Fibroblast of pulmonary artery (primary cell): ENCODE data around the gene EMC9.

ENCODE experiments used
- DNase-seq: peaks from one replicate; pipeline ENCODE4 v3.0.0-alpha.2; 2010; ENCODE audit warnings: low read depth
- H3K4me3 ChIP-seq: replicated peaks from 2 replicates; pipeline ENCODE4 v1.5.1; 2011; ENCODE audit warnings: low read depth, mild to moderate bottlenecking, control low read depth, low read length, moderate library complexity
- TF ChIP-seq, protein P1 (sequence below): IDR thresholded peaks from 2 replicates; pipeline ENCODE4 v1.5.1; 2011; ENCODE audit warnings: mild to moderate bottlenecking, control low read depth, low read length, inconsistent platforms; ENCODE audit errors: missing control alignments

Gene EMC9

DNA sequence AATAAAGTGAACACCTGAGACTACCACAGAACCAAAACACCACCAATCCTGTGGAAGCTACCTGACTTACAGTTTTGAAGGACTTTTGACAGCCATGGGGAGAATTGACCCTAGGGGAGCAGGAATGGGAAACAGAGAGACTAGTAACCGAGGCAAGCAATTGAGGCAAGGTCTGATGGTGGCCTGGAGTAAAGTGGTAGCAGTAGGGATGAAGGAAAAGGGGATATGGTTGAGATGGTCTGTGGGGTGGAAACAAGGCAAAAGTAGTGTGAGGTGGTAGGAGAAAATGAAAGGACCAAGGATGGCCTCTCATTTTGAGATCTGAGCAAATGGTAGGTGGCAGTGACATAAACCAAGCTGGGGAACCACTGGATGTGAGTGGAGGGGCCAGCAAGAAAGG is 15.4 kb upstream of the EMC9 start:
- DNase-seq: no peak
- H3K4me3 ChIP-seq: no peak overlapping the region
- TF ChIP-seq, protein P1, sequence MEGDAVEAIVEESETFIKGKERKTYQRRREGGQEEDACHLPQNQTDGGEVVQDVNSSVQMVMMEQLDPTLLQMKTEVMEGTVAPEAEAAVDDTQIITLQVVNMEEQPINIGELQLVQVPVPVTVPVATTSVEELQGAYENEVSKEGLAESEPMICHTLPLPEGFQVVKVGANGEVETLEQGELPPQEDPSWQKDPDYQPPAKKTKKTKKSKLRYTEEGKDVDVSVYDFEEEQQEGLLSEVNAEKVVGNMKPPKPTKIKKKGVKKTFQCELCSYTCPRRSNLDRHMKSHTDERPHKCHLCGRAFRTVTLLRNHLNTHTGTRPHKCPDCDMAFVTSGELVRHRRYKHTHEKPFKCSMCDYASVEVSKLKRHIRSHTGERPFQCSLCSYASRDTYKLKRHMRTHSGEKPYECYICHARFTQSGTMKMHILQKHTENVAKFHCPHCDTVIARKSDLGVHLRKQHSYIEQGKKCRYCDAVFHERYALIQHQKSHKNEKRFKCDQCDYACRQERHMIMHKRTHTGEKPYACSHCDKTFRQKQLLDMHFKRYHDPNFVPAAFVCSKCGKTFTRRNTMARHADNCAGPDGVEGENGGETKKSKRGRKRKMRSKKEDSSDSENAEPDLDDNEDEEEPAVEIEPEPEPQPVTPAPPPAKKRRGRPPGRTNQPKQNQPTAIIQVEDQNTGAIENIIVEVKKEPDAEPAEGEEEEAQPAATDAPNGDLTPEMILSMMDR: no peak

- no peak overlapping the region for H3K4me3 ChIP-seq
- no peak for DNase-seq
- TF ChIP-seq, protein P1: no peak
Observed at GRCh38 chr14:24155100-24155499, 13.7 kb upstream of the EMC9 start.

DNA sequence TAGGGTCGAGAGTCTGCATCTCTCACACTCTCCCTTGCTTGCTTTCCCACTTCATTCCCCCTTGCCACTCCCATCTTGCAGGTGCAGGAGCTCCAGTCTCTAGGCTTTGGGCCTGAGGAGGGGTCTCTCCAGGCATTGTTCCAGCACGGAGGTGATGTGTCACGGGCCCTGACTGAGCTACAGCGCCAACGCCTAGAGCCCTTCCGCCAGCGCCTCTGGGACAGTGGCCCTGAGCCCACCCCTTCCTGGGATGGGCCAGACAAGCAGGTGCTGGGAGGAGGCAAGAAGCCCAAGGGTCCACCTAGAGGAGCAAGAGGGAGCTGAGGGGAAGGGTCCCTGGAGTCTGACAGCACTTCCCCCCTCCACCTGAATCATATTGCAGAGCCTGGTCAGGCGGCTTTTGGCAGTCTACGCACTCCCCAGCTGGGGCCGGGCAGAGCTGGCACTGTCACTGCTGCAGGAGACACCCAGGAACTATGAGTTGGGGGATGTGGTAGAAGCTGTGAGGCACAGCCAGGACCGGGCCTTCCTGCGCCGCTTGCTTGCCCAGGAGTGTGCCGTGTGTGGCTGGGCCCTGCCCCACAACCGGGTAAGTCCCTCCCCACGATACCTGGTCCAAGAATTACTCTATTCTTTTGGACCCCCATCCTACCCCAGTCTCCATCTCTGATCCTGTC is 10.2 kb upstream of the EMC9 start:
- TF ChIP-seq, protein P1: no peak

DNA sequence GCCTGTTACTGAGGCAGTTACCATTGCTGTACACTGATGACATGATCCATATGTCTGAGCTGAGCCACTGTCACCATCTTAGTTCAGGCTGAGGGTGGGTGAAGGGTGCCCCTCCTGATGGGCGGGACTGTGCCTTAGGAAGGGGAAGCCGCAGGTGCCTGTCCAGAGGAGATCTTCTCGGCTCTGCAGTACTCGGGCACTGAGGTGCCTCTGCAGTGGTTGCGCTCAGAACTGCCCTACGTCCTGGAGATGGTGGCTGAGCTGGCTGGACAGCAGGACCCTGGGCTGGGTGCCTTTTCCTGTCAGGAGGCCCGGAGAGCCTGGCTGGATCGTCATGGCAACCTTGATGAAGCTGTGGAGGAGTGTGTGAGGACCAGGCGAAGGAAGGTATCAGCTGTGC is 9.6 kb upstream of the EMC9 start:
- TF ChIP-seq, protein P1: no peak
- H3K4me3 ChIP-seq: no peak overlapping the region

More for the DNA sequence above, 10.2 kb upstream of the EMC9 start:
- no peak overlapping the region for H3K4me3 ChIP-seq
- no peak for DNase-seq

GRCh38 chr14:24150567-24150966 is 9.2 kb upstream of the EMC9 start:
- DNase-seq: no peak
- TF ChIP-seq, protein P1: no peak
- H3K4me3 ChIP-seq: no peak overlapping the region

More for the DNA sequence above, 9.6 kb upstream of the EMC9 start:
- DNase-seq: no peak

- TF ChIP-seq, protein P1: no peak
- no peak for DNase-seq
- H3K4me3 ChIP-seq: no peak overlapping the region
Observed at GRCh38 chr14:24150061-24150460, 8.7 kb upstream of the EMC9 start.

DNA sequence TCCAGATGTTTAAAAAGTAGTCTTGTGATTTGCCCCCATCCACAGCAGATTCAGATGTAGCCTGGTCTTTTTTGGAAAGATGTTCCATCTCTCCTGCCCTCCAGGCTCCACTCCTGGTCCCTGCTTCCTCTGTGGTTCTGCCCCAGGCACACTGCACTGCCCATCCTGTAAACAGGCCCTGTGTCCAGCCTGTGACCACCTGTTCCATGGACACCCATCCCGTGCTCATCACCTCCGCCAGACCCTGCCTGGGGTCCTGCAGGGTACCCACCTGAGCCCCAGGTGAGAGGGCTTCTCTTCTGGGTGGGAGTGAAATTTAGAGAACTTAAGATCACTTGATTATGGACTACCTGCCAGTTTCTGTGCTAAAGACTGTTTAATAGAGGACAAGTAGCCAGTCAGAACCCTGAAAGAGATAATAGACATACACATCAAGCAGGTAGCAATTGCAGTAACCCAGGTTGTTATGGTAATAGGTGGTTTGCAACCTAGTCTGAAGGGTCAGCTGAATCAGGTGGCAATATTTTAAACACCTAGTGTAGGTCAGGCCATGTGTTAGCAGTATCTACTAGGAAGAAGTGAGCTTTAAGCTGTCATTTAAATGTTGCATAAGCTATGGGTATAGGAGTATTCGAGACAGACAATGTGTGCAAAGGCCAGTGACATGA is 8.0 kb upstream of the EMC9 start:
- H3K4me3 ChIP-seq: no peak overlapping the region
- TF ChIP-seq, protein P1: no peak
- DNase-seq: no peak
